Bone marrow (tissue), 2 donors: ENCODE data around the gene A4GALT.
"Not testable (repeated sequence)": the region's sequence is repeated elsewhere in the genome, so short reads cannot be mapped to it uniquely, and the experiment has no call there.

ENCODE experiments used
- DNase-seq, 2 donors: peaks; one replicate each; lab custom pipeline; 2025; lab: John Stamatoyannopoulos, UW

Gene A4GALT

GRCh38 chr22:42720263-42721044 lies at the start of gene A4GALT:
A4GALT (minus strand) TSS chr22:42720870; CDS start chr22:42693951, 26,919 bp downstream.
- DNase-seq, result peak in 1 of 2 donors; percentile 21

- no peak for DNase-seq
Observed at GRCh38 chr22:42770448-42770726, 49.7 kb upstream of the A4GALT start.

GRCh38 chr22:42769574-42770447 lies 49.1 kb upstream of the A4GALT start:
- DNase-seq, result no peak

- no peak for DNase-seq
Observed at GRCh38 chr22:42769238-42769573, 48.5 kb upstream of the A4GALT start.

DNA sequence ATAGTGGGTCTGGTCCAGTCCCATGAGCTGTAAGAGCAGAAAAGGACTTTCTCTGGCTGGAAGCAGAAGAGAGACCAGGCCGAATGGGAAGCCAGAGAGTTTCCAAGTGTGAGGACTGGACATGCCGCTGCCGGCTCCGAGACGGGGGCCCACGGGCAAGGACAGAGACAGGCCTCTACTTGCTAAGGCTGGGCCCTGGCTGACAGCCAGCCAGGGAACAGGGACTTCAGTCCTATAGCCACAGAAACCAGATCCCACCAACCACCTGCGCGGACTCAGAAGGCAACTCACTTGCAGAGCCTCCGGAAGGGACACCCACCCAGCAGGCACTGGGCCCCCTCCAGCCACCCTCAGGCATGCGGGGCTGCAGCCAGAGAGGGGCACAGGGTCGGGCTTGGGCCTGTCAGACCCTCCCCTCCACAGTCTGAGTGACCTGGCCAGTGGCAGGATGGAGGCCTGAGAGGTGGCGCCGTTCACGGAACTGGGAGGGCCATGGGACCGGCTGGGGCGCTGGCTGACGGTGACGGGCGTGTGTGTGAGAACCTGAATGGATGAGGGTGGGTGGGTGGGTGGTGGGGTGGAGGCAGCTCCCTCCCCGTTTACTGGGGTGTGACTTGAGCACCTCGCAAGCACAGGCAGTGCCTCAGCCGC lies 47.8 kb upstream of the A4GALT start:
- DNase-seq, result no peak

- no peak for DNase-seq
Observed at GRCh38 chr22:42766860-42767259, 46.2 kb upstream of the A4GALT start.

DNA sequence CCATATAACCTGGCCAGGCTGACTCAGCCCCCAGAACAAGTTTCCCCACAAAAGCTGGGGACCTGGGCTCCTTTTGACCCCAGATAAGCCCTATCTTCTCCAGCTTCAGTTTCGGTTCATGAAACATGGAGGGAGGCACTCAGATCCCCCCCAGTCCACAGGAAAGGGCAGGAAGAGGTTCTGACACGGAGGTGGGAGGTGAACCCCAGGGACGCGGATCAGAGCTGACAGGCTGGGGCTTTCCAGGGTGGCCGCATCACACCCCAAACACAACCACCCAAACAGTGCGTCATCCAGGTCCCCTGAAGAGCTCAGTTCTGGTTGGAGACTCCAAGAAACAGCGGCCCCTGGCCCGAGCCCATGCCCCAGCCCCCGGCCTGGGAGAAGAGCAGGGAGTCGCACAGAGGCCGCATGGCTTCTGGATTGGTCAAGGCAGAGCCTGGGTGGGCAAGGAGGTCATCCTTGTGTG lies 44.3 kb upstream of the A4GALT start:
- DNase-seq, result no peak

DNA sequence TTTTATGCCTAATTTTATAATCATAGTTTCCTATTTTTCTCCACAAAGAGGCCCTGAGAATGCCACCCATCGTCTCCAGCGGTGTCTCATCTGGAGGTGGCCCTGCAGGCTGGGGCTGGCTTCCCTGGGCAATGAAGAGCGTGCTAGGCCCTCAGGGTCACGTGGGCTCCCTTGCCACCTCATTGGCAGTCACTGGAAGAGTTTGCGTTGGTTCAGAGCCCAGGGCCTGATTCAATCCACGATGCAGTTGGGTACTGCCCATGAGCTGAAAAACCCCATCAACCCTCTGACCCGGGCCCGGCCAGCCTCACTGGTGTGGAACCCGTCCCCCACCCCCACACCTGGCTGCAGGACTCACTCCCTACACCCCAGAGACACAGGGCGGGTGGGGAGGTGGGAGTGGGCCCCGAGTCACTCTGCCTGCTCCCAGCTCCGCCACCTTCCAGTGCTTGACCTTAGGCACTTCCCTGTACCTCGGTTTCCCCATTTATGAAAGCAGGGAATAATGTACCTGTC lies 43.4 kb upstream of the A4GALT start:
- no peak for DNase-seq

DNA sequence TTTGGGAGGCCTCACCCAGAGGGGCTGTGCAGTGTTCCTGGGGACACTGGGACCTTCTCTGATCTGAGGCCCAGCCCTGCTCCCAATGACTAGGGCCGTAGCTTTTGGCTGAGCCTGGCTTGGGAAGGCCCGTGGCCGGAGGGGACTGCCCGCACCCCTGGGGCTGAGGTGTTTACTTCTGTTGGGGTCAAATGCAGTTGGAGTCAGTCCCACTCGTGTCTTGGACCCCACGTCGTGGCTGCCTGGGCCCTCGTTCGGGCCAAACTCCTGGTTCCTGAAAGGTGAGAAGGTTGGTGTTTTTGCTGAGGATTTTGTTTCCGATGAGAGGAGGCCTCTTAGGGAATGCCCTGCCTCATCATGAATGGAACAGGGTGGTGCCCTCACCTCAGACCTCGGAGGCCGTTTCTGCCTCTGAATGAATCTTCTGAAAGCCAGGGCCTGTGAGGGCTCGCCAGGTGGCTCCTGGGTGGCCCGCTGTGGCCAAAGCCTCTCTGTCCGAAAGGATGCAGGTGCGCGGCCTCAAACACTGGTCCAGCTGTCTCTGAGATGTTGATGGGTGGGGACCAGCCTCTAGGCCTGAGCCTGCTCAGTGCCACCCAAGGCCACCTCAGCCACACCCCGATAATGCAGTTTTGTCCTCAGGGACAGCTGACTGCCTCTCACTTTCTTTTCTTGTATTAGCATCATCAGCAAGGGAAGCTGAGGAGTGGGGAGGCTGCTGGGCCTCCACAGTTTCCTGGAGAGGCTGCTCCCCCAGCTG lies 40.3 kb upstream of the A4GALT start:
- no peak for DNase-seq

DNA sequence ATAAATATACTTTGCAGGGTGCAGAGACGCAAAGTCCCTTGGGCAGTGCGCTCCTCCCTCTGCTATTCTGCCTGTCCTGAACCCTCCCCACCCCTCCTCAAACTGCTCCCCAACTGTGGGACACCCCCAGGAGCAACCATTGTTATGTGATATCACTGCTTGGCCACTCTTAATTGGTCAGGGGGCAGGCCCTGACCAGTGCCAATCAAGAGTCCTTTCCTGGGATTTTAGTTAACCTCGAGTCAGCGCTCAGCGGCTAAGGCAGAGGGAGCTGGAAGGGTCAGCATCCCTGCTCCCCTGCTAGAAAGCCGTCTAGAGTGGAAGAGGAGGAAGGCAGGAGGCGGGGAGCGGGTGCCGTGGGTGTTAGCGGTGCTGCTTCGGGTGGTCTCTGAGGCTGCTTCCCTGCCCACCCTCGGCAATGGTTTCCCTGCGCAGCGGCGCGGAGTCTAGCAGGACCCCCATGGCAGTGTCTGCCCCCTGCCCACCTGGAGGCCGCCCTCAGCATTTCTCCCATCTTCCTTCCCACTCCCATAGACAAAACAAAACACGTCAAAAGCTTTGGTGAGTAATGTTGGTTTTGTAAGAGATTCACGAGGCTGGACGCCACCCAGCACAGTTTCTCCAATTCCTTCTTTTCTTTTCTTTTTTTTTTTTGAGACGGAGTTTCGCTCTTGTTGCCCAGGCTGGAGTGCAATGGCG lies 38.4 kb upstream of the A4GALT start:
- DNase-seq, result no peak

GRCh38 chr22:42755553-42755952 lies 34.9 kb upstream of the A4GALT start:
- not testable (repeated sequence) for DNase-seq

DNA sequence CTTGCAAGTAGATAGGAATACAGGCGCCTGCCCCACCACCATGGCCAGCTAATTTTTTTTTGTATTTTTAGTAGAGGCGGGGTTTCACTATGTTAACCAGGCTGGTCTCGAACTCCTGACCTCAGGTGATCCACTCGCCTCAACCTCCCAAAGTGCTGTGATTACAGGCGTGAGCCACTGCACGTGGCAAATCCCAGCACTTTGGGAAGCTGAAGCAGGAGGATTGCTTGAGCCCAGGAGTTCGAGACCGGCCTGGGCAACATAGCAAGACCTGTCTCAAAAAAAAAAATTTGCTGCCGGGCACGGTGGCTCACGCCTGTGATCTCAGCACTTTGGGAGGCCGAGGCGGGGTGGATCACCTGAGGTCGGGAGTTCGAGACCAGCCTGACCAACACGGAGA lies 34.5 kb upstream of the A4GALT start:
- not testable (repeated sequence) for DNase-seq

GRCh38 chr22:42754658-42755057 lies 34.0 kb upstream of the A4GALT start:
- DNase-seq, result no peak

DNA sequence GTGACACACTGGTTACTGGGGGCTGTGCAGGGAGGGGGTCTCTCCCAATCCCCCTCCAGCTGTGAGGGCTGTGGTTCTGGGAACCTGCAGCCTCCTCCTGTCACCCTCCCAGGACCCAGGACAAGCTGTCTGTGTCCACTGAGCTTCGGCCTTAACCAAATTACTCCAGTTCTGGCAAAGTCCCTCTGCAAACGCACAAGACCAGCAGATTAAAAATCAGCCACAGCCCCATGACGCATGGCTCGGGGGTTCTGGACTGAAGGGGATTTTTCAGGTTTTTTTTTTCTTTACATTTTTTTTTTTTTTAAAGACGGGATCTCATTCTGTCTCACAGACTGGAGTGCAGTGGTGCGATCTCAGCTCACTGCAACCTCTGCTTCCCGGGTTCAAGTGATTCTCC lies 32.2 kb upstream of the A4GALT start:
- DNase-seq, result no peak

GRCh38 chr22:42752230-42752746 lies 31.6 kb upstream of the A4GALT start:
- no peak for DNase-seq

- not testable (repeated sequence) for DNase-seq
Observed at GRCh38 chr22:42750421-42750820, 29.8 kb upstream of the A4GALT start.

GRCh38 chr22:42747701-42748513 lies 27.2 kb upstream of the A4GALT start:
- no peak for DNase-seq

- DNase-seq, result no peak
Observed at GRCh38 chr22:42745118-42745517, 24.4 kb upstream of the A4GALT start.

GRCh38 chr22:42743501-42743991 lies 22.9 kb upstream of the A4GALT start:
- no peak for DNase-seq

GRCh38 chr22:42742940-42743339 lies 22.3 kb upstream of the A4GALT start:
- DNase-seq, result no peak
